ENCODE measurements around the gene HACE1.
"Not testable (repeated sequence)": the region's sequence is repeated elsewhere in the genome, so short reads cannot be mapped to it uniquely, and the experiment has no call there.

HACE1 gene

GRCh38 chr6:104860221-104860620 lies 502 bp upstream of the HACE1 start:
- H3K36me3 Mint-ChIP-seq (ENCODE audit: insufficient read depth): no peaks in the 10 kb centered on the region
- H3K4me1 Mint-ChIP-seq: peaks cover 11% of the 10 kb centered on the region
- DNase-seq (ENCODE audit: low spot score in 2 of 2) (no peak), ATAC-seq (replicated peaks; ENCODE audit: extremely low read depth, poor library complexity, severe bottlenecking) (no peak)
- no peak overlapping the region for H3K27ac Mint-ChIP-seq (ENCODE audit: low read depth)
- peak overlapping the region; percentile 80 for H3K4me3 Mint-ChIP-seq
- H3K9me3 Mint-ChIP-seq: no peaks in the 10 kb centered on the region
- peaks cover 38% of the 10 kb centered on the region for H3K27me3 Mint-ChIP-seq

GRCh38 chr6:104858642-104859041 lies 1.1 kb downstream of the HACE1 start:
- DNase-seq (ENCODE audit: low spot score in 2 of 2): no peak

GRCh38 chr6:104855507-104855906 lies 4.2 kb downstream of the HACE1 start:
- no peaks in the 10 kb centered on the region for H3K9me3 Mint-ChIP-seq
- H3K4me1 Mint-ChIP-seq: peaks cover 11% of the 10 kb centered on the region
- peaks cover 6% of the 10 kb centered on the region for H3K36me3 Mint-ChIP-seq (ENCODE audit: insufficient read depth)
- DNase-seq (ENCODE audit: low spot score in 2 of 2) (no peak), ATAC-seq (replicated peaks; ENCODE audit: extremely low read depth, poor library complexity, severe bottlenecking) (no peak)
- H3K27ac Mint-ChIP-seq (ENCODE audit: low read depth): no peak overlapping the region
- no peaks in the 10 kb centered on the region for H3K27me3 Mint-ChIP-seq
- no peak overlapping the region for H3K4me3 Mint-ChIP-seq

More at GRCh38 chr6:104858642-104859041, 1.1 kb downstream of the HACE1 start:
- H3K27me3 Mint-ChIP-seq: peaks cover 22% of the 10 kb centered on the region
- no peaks in the 10 kb centered on the region for H3K9me3 Mint-ChIP-seq
- H3K36me3 Mint-ChIP-seq (ENCODE audit: insufficient read depth): no peaks in the 10 kb centered on the region
- H3K4me1 Mint-ChIP-seq: peaks cover 11% of the 10 kb centered on the region
- ATAC-seq (replicated peaks; ENCODE audit: extremely low read depth, poor library complexity, severe bottlenecking): no peak
- no peak overlapping the region for H3K27ac Mint-ChIP-seq (ENCODE audit: low read depth)
- peak overlapping the region; percentile 80 for H3K4me3 Mint-ChIP-seq

- not testable (repeated sequence) for DNase-seq (ENCODE audit: low spot score in 2 of 2); ATAC-seq (replicated peaks; ENCODE audit: extremely low read depth, poor library complexity, severe bottlenecking); H3K27ac Mint-ChIP-seq (ENCODE audit: low read depth); H3K4me1 Mint-ChIP-seq; H3K4me3 Mint-ChIP-seq; H3K9me3 Mint-ChIP-seq; H3K27me3 Mint-ChIP-seq
- H3K36me3 Mint-ChIP-seq (ENCODE audit: insufficient read depth): peaks cover 17% of the 10 kb centered on the region
Measured at GRCh38 chr6:104847721-104848120, 12.0 kb downstream of the HACE1 start.

- Mint-ChIP-seq H3K36me3 (ENCODE audit: insufficient read depth) (peaks cover 7% of the 10 kb centered on the region), H3K4me3 (no peak overlapping the region), H3K4me1 (no peaks in the 10 kb centered on the region), H3K9me3 (no peaks in the 10 kb centered on the region), H3K27me3 (no peaks in the 10 kb centered on the region), H3K27ac (ENCODE audit: low read depth) (no peak overlapping the region)
- ATAC-seq (replicated peaks; ENCODE audit: extremely low read depth, poor library complexity, severe bottlenecking) (no peak), DNase-seq (ENCODE audit: low spot score in 2 of 2) (no peak)
Measured at GRCh38 chr6:104843229-104843628, 16.5 kb downstream of the HACE1 start.

- no peak for ATAC-seq (replicated peaks; ENCODE audit: extremely low read depth, poor library complexity, severe bottlenecking)
- no peaks in the 10 kb centered on the region for H3K4me1 Mint-ChIP-seq
- no peak for DNase-seq (ENCODE audit: low spot score in 2 of 2)
- H3K9me3 Mint-ChIP-seq: no peaks in the 10 kb centered on the region
- H3K27ac Mint-ChIP-seq (ENCODE audit: low read depth): no peak overlapping the region
- no peaks in the 10 kb centered on the region for H3K27me3 Mint-ChIP-seq
- no peak overlapping the region for H3K4me3 Mint-ChIP-seq
- H3K36me3 Mint-ChIP-seq (ENCODE audit: insufficient read depth): peaks cover 8% of the 10 kb centered on the region
Measured at GRCh38 chr6:104837158-104837557, 22.6 kb downstream of the HACE1 start.

GRCh38 chr6:104836479-104837020 lies 23.2 kb downstream of the HACE1 start:
- not testable (repeated sequence) for H3K9me3 Mint-ChIP-seq; H3K4me1 Mint-ChIP-seq; H3K27me3 Mint-ChIP-seq; H3K36me3 Mint-ChIP-seq (ENCODE audit: insufficient read depth); H3K4me3 Mint-ChIP-seq; ATAC-seq (replicated peaks; ENCODE audit: extremely low read depth, poor library complexity, severe bottlenecking); DNase-seq (ENCODE audit: low spot score in 2 of 2); H3K27ac Mint-ChIP-seq (ENCODE audit: low read depth)

- H3K36me3 Mint-ChIP-seq (ENCODE audit: insufficient read depth): peaks cover 10% of the 10 kb centered on the region
- no peak for ATAC-seq (replicated peaks; ENCODE audit: extremely low read depth, poor library complexity, severe bottlenecking)
Measured at GRCh38 chr6:104835782-104836181, 23.9 kb downstream of the HACE1 start.

GRCh38 chr6:104829183-104829958 lies 30.3 kb downstream of the HACE1 start:
- H3K27me3 Mint-ChIP-seq: no peaks in the 10 kb centered on the region
- no peak overlapping the region for H3K4me3 Mint-ChIP-seq

More at GRCh38 chr6:104835782-104836181, 23.9 kb downstream of the HACE1 start:
- Mint-ChIP-seq H3K27ac (ENCODE audit: low read depth) (no peak overlapping the region), H3K4me1 (no peaks in the 10 kb centered on the region), H3K27me3 (no peaks in the 10 kb centered on the region), H3K4me3 (no peak overlapping the region), H3K9me3 (no peaks in the 10 kb centered on the region)
- no peak for DNase-seq (ENCODE audit: low spot score in 2 of 2)

DNA sequence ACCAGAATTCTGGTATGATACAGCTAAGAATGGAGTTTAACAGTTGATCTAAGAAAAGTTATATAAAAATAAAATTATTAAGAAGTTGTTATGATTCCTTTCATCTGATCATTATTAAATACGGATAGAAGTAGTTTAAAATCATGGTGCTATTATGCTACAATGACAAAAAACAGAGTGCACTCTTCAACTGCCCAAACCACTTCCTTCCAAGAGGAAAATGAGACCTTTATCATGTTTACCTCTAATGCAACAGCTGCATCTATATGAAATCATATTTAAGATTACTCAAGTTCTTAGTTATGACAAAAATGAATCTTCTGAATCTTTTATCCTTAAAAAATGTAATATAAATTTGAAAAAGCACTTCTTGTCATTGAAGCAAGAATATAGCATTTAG lies 31.2 kb downstream of the HACE1 start:
- H3K4me3 Mint-ChIP-seq: no peak overlapping the region
- H3K4me1 Mint-ChIP-seq: no peaks in the 10 kb centered on the region
- H3K9me3 Mint-ChIP-seq: no peaks in the 10 kb centered on the region
- no peaks in the 10 kb centered on the region for H3K27me3 Mint-ChIP-seq
- no peak overlapping the region for H3K27ac Mint-ChIP-seq (ENCODE audit: low read depth)
- ATAC-seq (replicated peaks; ENCODE audit: extremely low read depth, poor library complexity, severe bottlenecking): no peak
- DNase-seq (ENCODE audit: low spot score in 2 of 2): no peak
- H3K36me3 Mint-ChIP-seq (ENCODE audit: insufficient read depth): peaks cover 10% of the 10 kb centered on the region

More at GRCh38 chr6:104829183-104829958, 30.3 kb downstream of the HACE1 start:
- ATAC-seq (replicated peaks; ENCODE audit: extremely low read depth, poor library complexity, severe bottlenecking): no peak
- Mint-ChIP-seq H3K4me1 (no peaks in the 10 kb centered on the region), H3K27ac (ENCODE audit: low read depth) (no peak overlapping the region), H3K9me3 (no peaks in the 10 kb centered on the region), H3K36me3 (ENCODE audit: insufficient read depth) (peaks cover 8% of the 10 kb centered on the region)
- no peak for DNase-seq (ENCODE audit: low spot score in 2 of 2)

GRCh38 chr6:104820820-104821219 lies 38.9 kb downstream of the HACE1 start:
- not testable (repeated sequence) for H3K27me3 Mint-ChIP-seq; ATAC-seq (replicated peaks; ENCODE audit: extremely low read depth, poor library complexity, severe bottlenecking); H3K4me3 Mint-ChIP-seq; H3K9me3 Mint-ChIP-seq; DNase-seq (ENCODE audit: low spot score in 2 of 2); H3K4me1 Mint-ChIP-seq; H3K36me3 Mint-ChIP-seq (ENCODE audit: insufficient read depth); H3K27ac Mint-ChIP-seq (ENCODE audit: low read depth)

GRCh38 chr6:104816125-104816524 lies 43.6 kb downstream of the HACE1 start:
- Mint-ChIP-seq H3K36me3 (ENCODE audit: insufficient read depth) (peaks cover 5% of the 10 kb centered on the region), H3K27ac (ENCODE audit: low read depth) (no peak overlapping the region), H3K27me3 (no peaks in the 10 kb centered on the region), H3K9me3 (no peaks in the 10 kb centered on the region), H3K4me3 (no peak overlapping the region), H3K4me1 (peaks cover 9% of the 10 kb centered on the region)
- no peak for DNase-seq (ENCODE audit: low spot score in 2 of 2)
- no peak for ATAC-seq (replicated peaks; ENCODE audit: extremely low read depth, poor library complexity, severe bottlenecking)

DNA sequence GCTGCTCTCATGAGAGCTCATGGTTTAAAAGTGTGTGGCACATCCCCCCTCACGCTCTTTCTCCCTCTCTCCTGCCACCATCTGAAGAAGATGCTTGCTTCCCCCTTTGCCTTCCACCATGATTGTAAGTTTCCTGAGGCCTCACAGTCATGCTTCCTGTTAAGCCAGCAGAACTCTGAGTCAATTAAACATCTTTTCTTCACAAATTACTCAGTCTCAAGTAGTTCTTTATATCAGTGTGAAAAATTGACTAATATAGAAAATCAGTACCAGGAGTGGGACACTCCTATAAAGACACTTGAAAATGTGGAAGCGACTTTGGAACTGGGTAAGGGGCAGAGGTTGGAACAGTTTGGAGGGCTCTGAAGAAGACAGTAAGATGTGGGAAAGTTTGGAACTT lies 45.0 kb downstream of the HACE1 start:
- Mint-ChIP-seq H3K9me3 (no peaks in the 10 kb centered on the region), H3K36me3 (ENCODE audit: insufficient read depth) (peaks cover 2% of the 10 kb centered on the region), H3K4me1 (peaks cover 9% of the 10 kb centered on the region), H3K27me3 (no peaks in the 10 kb centered on the region), H3K4me3 (no peak overlapping the region), H3K27ac (ENCODE audit: low read depth) (no peak overlapping the region)
- DNase-seq (ENCODE audit: low spot score in 2 of 2) (no peak), ATAC-seq (replicated peaks; ENCODE audit: extremely low read depth, poor library complexity, severe bottlenecking) (no peak)
